ENCODE measurements around the gene ARMC10. TPM values are rescaled to one million over a fixed set of nuclear protein-coding genes. Genes with fewer than 3 reads are reported as not detected.

Gene ARMC10
- total and polyA plus RNA-seq, 2 donors (not counting 3 experiments of a cell fraction or from before 2014, with no cell fraction given): 16.6 to 39.2 TPM

- no TSS peak for BruUV-seq (replicated peaks)
- H4K20me1 ChIP-seq (replicated peaks; ENCODE audit: control insufficient read depth, extremely low read depth, insufficient read depth, low read length): no peaks in the 10 kb centered on the region
- no peak overlapping the region for H3K9ac ChIP-seq (replicated peaks; ENCODE audit: extremely low read depth, insufficient read depth, low read length)
- H2AFZ ChIP-seq (ENCODE audit: low read depth, low read length): no peak overlapping the region
- dilution Hi-C loops (cut with MboI; ENCODE audit: extremely low pct_ligation_motif_present, low sequenced_read_pairs) (no loop called here), intact Hi-C loops (cut with micrococcal nuclease) (no loop called here)
- H3K36me3 ChIP-seq (ENCODE audit: control insufficient read depth in 2 of 2, extremely low read depth in 1 of 2, insufficient read depth in 2 of 2, low read length in 2 of 2): no peaks in the 10 kb centered on the region
- no peak overlapping the region for H3K4me2 ChIP-seq (ENCODE audit: insufficient read depth, low read length)
- no peaks in the 10 kb centered on the region for H3K9me3 ChIP-seq (replicated peaks; ENCODE audit: control insufficient read depth, insufficient read depth, low read length)
- H3K9me1 ChIP-seq (replicated peaks; ENCODE audit: control insufficient read depth, extremely low read depth, insufficient read depth, low read length): no peaks in the 10 kb centered on the region
- DNase-seq (ENCODE audit: low read depth, low spot score) (no peak), FAIRE-seq (no peak)
- no peak overlapping the region for H3K4me3 ChIP-seq (replicated peaks in 1 of 3; ENCODE audit: insufficient read depth in 1 of 3, low read depth in 1 of 3, low read length in 3 of 3)
- ChIA-PET POLR2A (no interaction called here), CTCF (interaction anchor here (0.8 to 1.2 kb wide), 2 partner anchors 10 to 19 kb away, joined by 3 read pairs; no protein-coding TSS in a partner anchor)
- no peak for TF ChIP-seq MYC (IDR thresholded peaks at IDR 0.05; ENCODE audit: low read depth, low read length)
- TF ChIP-seq JUN (IDR thresholded peaks at IDR 0.05; ENCODE audit: borderline replicate concordance, insufficient read depth, insufficient read length, low read depth): no peak
- TF ChIP-seq CTCF (IDR thresholded peaks at IDR 0.05; ENCODE audit: extremely low read depth in 1 of 2, insufficient read depth in 1 of 2, low read depth in 1 of 2, low read length in 2 of 2): no peak
- TF ChIP-seq POLR2AphosphoS5 (IDR thresholded peaks at IDR 0.05; ENCODE audit: insufficient read depth, low read depth, low read length): no peak
- no peak for TF ChIP-seq POLR2A (IDR thresholded peaks at IDR 0.05; ENCODE audit: low read depth, low read length)
- TF ChIP-seq FOS (IDR thresholded peaks at IDR 0.05; ENCODE audit: borderline replicate concordance, insufficient read depth, low read length): no peak
- no peak for TF ChIP-seq EZH2 (IDR thresholded peaks at IDR 0.05; ENCODE audit: borderline replicate concordance, low read depth, low read length, severe bottlenecking)
- no peak for TF ChIP-seq GATA2 (IDR thresholded peaks at IDR 0.05; ENCODE audit: insufficient read depth, insufficient read length, low read depth, low read length)
- TF ChIP-seq, protein P1, sequence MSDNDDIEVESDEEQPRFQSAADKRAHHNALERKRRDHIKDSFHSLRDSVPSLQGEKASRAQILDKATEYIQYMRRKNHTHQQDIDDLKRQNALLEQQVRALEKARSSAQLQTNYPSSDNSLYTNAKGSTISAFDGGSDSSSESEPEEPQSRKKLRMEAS (IDR thresholded peaks at IDR 0.05; ENCODE audit: insufficient read depth, insufficient read length): no peak
- H3K27me3 ChIP-seq (ENCODE audit: control insufficient read depth in 2 of 2, insufficient read depth in 2 of 2, low read length in 2 of 2): no peaks in the 10 kb centered on the region
- H3K79me2 ChIP-seq (ENCODE audit: control insufficient read depth, insufficient read depth, low read length): peaks cover 9% of the 10 kb centered on the region
- H3K27ac ChIP-seq (ENCODE audit: insufficient read depth, low read depth, low read length): no peak overlapping the region
- peaks cover 10% of the 10 kb centered on the region for H3K4me1 ChIP-seq (ENCODE audit: control insufficient read depth, extremely low read depth, insufficient read depth, low read length)
These were observed 65.1 kb downstream of the ARMC10 start for GRCh38 chr7:103140061-103140460.

Data from endothelial cell of umbilical vein (primary cell).